H1 (cell line): ENCODE measurements around the gene DTWD2. TPM values are rescaled to one million over a fixed set of nuclear protein-coding genes. Genes with fewer than 3 reads are reported as not detected.

Source experiments
- CTCF ChIA-PET: fragments of 300-600 bp; sonication (Branson Sonifier 250); formaldehyde crosslinking; loops from one replicate; lab custom pipeline; 2021; ENCODE audit not compliant: partially characterized antibody; lab: Charles Lee
- POLR2A ChIA-PET: fragments of 300-600 bp; sonication (Branson Sonifier 250); formaldehyde crosslinking; loops from one replicate; lab custom pipeline; 2021; ENCODE audit warnings: inconsistent platforms; ENCODE audit not compliant: partially characterized antibody; lab: Charles Lee
- DNase-seq, 2 experiments: peaks; one replicate each; pipeline versions ENCODE4 v3.0.0 to v3.0.0-alpha.2; 2010 to 2022; ENCODE audit warnings: low spot score in 2 of 2, low read depth in 1 of 2, mixed read lengths in 1 of 2
- FAIRE-seq: peaks from 2 replicates; lab custom pipeline; 2011; peaks lifted over from hg19 to GRCh38; lab: Jason Lieb, UNC
- H2AFZ ChIP-seq: 2 replicates; pipeline ENCODE4 v1.8.1; 2012; ENCODE audit warnings: low read length, inconsistent platforms
- H2AK5ac ChIP-seq: 2 replicates; pipeline ENCODE4 v1.6.1; 2013; ENCODE audit warnings: low read depth, low read length
- H2BK120ac ChIP-seq: replicated peaks from 2 replicates; pipeline ENCODE3; 2013; ENCODE audit warnings: low read depth, low read length, inconsistent platforms
- H2BK12ac ChIP-seq: 2 replicates; pipeline ENCODE4 v1.6.1; 2013; ENCODE audit warnings: low read depth, low read length
- H2BK15ac ChIP-seq: 2 replicates; pipeline ENCODE4 v1.6.1; 2013; ENCODE audit warnings: low read length
- H2BK20ac ChIP-seq: 2 replicates; pipeline ENCODE4 v1.6.1; 2013; ENCODE audit warnings: low read length
- H2BK5ac ChIP-seq: 2 replicates; pipeline ENCODE4 v1.6.1; 2013; ENCODE audit warnings: low read depth, low read length
- H3K14ac ChIP-seq: 2 replicates; pipeline ENCODE4 v1.6.1; 2013; ENCODE audit warnings: inconsistent platforms; ENCODE audit not compliant: insufficient read length
- H3K18ac ChIP-seq: 2 replicates; pipeline ENCODE4 v1.6.1; 2013; ENCODE audit warnings: low read length; ENCODE audit errors: extremely low read depth
- H3K23ac ChIP-seq: 2 replicates; pipeline ENCODE4 v1.6.1; 2013; ENCODE audit warnings: inconsistent platforms; ENCODE audit not compliant: insufficient read length
- H3K23me2 ChIP-seq: 2 replicates; pipeline ENCODE4 v1.6.1; 2013; ENCODE audit warnings: low read depth, low read length
- H3K27ac ChIP-seq: 2 replicates; pipeline ENCODE4 v1.6.1; 2011; ENCODE audit warnings: low read depth, low read length, inconsistent platforms
- H3K27me3 ChIP-seq, 4 experiments: replicated peaks in 1 of 4; 1 replicate in 1 of 4; 2 replicates in 3 of 4; pipeline versions ENCODE4 v1.6.1 to v1.8.1; 2011 to 2013; ENCODE audit warnings: low read length in 3 of 4, mild to moderate bottlenecking in 3 of 4, inconsistent platforms in 2 of 4, mixed read lengths in 2 of 4, moderate library complexity in 1 of 4; ENCODE audit not compliant: control insufficient read depth in 3 of 4, insufficient read depth in 3 of 4; ENCODE audit errors: extremely low read depth in 1 of 4
- H3K36me3 ChIP-seq, 4 experiments: 2 replicates each; pipeline versions ENCODE4 v1.6.1 to v1.8.1; 2011 to 2013; ENCODE audit warnings: mild to moderate bottlenecking in 4 of 4, low read length in 3 of 4, moderate library complexity in 2 of 4, control low read depth in 1 of 4, inconsistent platforms in 1 of 4; ENCODE audit not compliant: insufficient read depth in 4 of 4, control insufficient read depth in 2 of 4
- H3K4ac ChIP-seq: replicated peaks from 2 replicates; pipeline ENCODE3; 2013; ENCODE audit warnings: low read length, low read depth, mixed read lengths, inconsistent platforms; ENCODE audit not compliant: insufficient read length
- H3K4me1 ChIP-seq, 4 experiments: replicated peaks in 1 of 4; 1 replicate in 1 of 4; 2 replicates in 3 of 4; pipeline versions ENCODE4 v1.6.1 to v1.8.1; 2011 to 2013; ENCODE audit warnings: low read length in 3 of 4, inconsistent platforms in 2 of 4, mixed read lengths in 1 of 4; ENCODE audit not compliant: insufficient read depth in 4 of 4, control insufficient read depth in 3 of 4
- H3K4me2 ChIP-seq, 2 experiments: 2 replicates each; pipeline versions ENCODE4 v1.6.1 to v1.8.1; 2011 to 2013; ENCODE audit warnings: low read depth in 2 of 2, low read length in 2 of 2, control low read depth in 1 of 2, inconsistent platforms in 1 of 2, mild to moderate bottlenecking in 1 of 2; ENCODE audit not compliant: insufficient read depth in 1 of 2
- H3K4me3 ChIP-seq, 4 experiments: fragments of 200-600, 300-600 bp in 1 of 4; sonication (generic), shearing (Covaris generic), sonication (Bioruptor Twin) in 1 of 4; 2 replicates each; pipeline versions ENCODE4 v1.5.1 to v1.8.1; 2011 to 2016; ENCODE audit warnings: low read length in 4 of 4, low read depth in 3 of 4, control low read depth in 2 of 4, inconsistent platforms in 2 of 4, mild to moderate bottlenecking in 2 of 4, mixed read lengths in 1 of 4, moderate library complexity in 1 of 4; ENCODE audit not compliant: insufficient read depth in 2 of 4; ENCODE audit errors: extremely low read depth in 1 of 4
- H3K56ac ChIP-seq: replicated peaks from 2 replicates; pipeline ENCODE3; 2013; ENCODE audit warnings: low read depth, mild to moderate bottlenecking, mixed read lengths, low read length, inconsistent platforms; ENCODE audit not compliant: insufficient read length
- H3K79me1 ChIP-seq: 2 replicates; pipeline ENCODE4 v1.6.1; 2013; ENCODE audit warnings: low read depth, low read length, control low read depth
- H3K79me2 ChIP-seq, 2 experiments: 2 replicates each; pipeline versions ENCODE4 v1.6.1 to v1.8.1; 2012 to 2013; ENCODE audit warnings: low read length in 2 of 2, mild to moderate bottlenecking in 2 of 2, inconsistent platforms in 1 of 2; ENCODE audit not compliant: insufficient read depth in 2 of 2, control insufficient read depth in 1 of 2
- H3K9ac ChIP-seq, 4 experiments: replicated peaks in 1 of 4; 1 replicate in 1 of 4; 2 replicates in 3 of 4; pipeline versions ENCODE4 v1.6.1 to v1.8.1; 2011 to 2013; ENCODE audit warnings: low read depth in 3 of 4, low read length in 3 of 4, control low read depth in 2 of 4, mild to moderate bottlenecking in 2 of 4, moderate library complexity in 2 of 4, inconsistent platforms in 1 of 4; ENCODE audit errors: extremely low read depth in 1 of 4
- H3K9me3 ChIP-seq, 2 experiments: 2 replicates each; pipeline versions ENCODE4 v1.6.1 to v1.8.1; 2012 to 2013; ENCODE audit warnings: mild to moderate bottlenecking in 2 of 2, moderate library complexity in 2 of 2, control low read depth in 1 of 2, inconsistent platforms in 1 of 2, low read depth in 1 of 2, low read length in 1 of 2, mixed read lengths in 1 of 2; ENCODE audit not compliant: insufficient read depth in 2 of 2
- H4K20me1 ChIP-seq, 2 experiments: replicated peaks in 1 of 2; 2 replicates each; pipeline versions ENCODE3 to v1.8.1; 2011 to 2013; ENCODE audit warnings: inconsistent platforms in 2 of 2, low read length in 2 of 2, mild to moderate bottlenecking in 1 of 2; ENCODE audit not compliant: insufficient read depth in 2 of 2, control insufficient read depth in 1 of 2
- H4K5ac ChIP-seq: 2 replicates; pipeline ENCODE4 v1.6.1; 2013; ENCODE audit warnings: low read length, low read depth, mixed read lengths, inconsistent platforms; ENCODE audit not compliant: insufficient read length
- H4K8ac ChIP-seq: 2 replicates; pipeline ENCODE4 v1.8.0; 2013; ENCODE audit warnings: mild to moderate bottlenecking, moderate library complexity, low read length, inconsistent platforms; ENCODE audit not compliant: insufficient read depth; ENCODE audit errors: extremely low read depth
- H4K91ac ChIP-seq: replicated peaks from 2 replicates; pipeline ENCODE3; 2013; ENCODE audit warnings: low read length, mixed read lengths, inconsistent platforms; ENCODE audit not compliant: insufficient read length
- ASH2L ChIP-seq: fragments of 200-600, 300-600 bp; sonication (generic); IDR thresholded peaks from one replicate; pipeline ENCODE4 v1.7.1; 2017; ENCODE audit warnings: low read length
- SP1 ChIP-seq: IDR thresholded peaks from 2 replicates; pipeline ENCODE4 v1.6.1; 2011; ENCODE audit warnings: low read depth, low read length
- WGBS, 2 experiments: shearing (Covaris generic) in 1 of 2; methylation state at CpG; one replicate each; pipeline versions ENCODE4 v1.1.6 to v1.1.7; 2013 to 2015; ENCODE audit warnings: low lambda C conversion rate in 2 of 2, mixed read lengths in 2 of 2, inconsistent platforms in 1 of 2, low coverage in 1 of 2, missing lambda C conversion rate in 1 of 2; ENCODE audit not compliant: insufficient replicate concordance in 2 of 2, insufficient coverage in 1 of 2, insufficient read length in 1 of 2; ENCODE audit errors: extremely low coverage in 1 of 2, missing lambda C conversion rate in 1 of 2; 5-methylcytosine and 5-hydroxymethylcytosine counted together
- microRNA-seq, 2 experiments: library from miRNA; unstranded; fragments of <30 nt; microRNA quantifications; one replicate each; pipeline versions ENCODE4 to v1.2.0, GENCODE V29; 2016 to 2020; ENCODE audit warnings: borderline microRNAs expressed in 2 of 2, borderline number of aligned reads in 2 of 2, borderline replicate concordance in 1 of 2
- polyA plus RNA-seq, 7 experiments: library from polyadenylated mRNA; depleted of rRNA in 3 of 7; stranded (reverse) in 5 of 7; unstranded in 2 of 7; fragments of >200 nt in 5 of 7; fragments of 200-250 nt in 2 of 7; gene quantifications; 1 replicate in 5 of 7; 2 replicates in 1 of 7; 4 replicates in 1 of 7; pipeline versions ENCODE4 v1.2.1 to v1.2.3, GENCODE V29; 2011 to 2013; ENCODE audit warnings: missing spikeins in 2 of 7, mixed read lengths in 2 of 7
- small RNA-seq: library from polyadenylated mRNA; stranded (forward); fragments of <200 nt; extraction: miRNeasy Mini kit (QIAGEN cat#:217004); gene quantifications from one replicate; pipeline ENCODE3, GENCODE V24; 2013; ENCODE audit not compliant: insufficient read depth
- total RNA-seq: library from RNA; stranded (reverse); fragmentation: NEBNext Ultra II Directional; extraction: Animal tissue kit (Norgen Biotek cat#: 25700); gene quantifications from 2 replicates; pipeline ENCODE4 v1.2.1, GENCODE V29; 2021

The DTWD2 gene
- total and polyA plus RNA-seq, 2 of the 8 experiments (the other 6 are each of a cell fraction or from before 2014, with no cell fraction given): 4.3 to 17.1 TPM

GRCh38 chr5:118788351-118788750 is 200.0 kb downstream of the DTWD2 start:
- no peak overlapping the region for H2BK120ac ChIP-seq
- no peak overlapping the region for H2BK5ac ChIP-seq
- no peak for DNase-seq
- H3K4me2 ChIP-seq: no peak overlapping the region
- no peak overlapping the region for H4K8ac ChIP-seq
- H3K4ac ChIP-seq: no peak overlapping the region
- H3K36me3 ChIP-seq: no peaks in the 10 kb centered on the region
- no peak overlapping the region for H3K18ac ChIP-seq
- no peaks in the 10 kb centered on the region for H4K20me1 ChIP-seq
- POLR2A ChIA-PET: no interaction called here
- H2BK12ac ChIP-seq: no peak overlapping the region
- FAIRE-seq: no peak
- H3K23me2 ChIP-seq: no peaks in the 10 kb centered on the region
- H2AFZ ChIP-seq: no peak overlapping the region
- H2BK15ac ChIP-seq: no peak overlapping the region
- no peak overlapping the region for H4K5ac ChIP-seq
- no peak overlapping the region for H3K23ac ChIP-seq
- no peak overlapping the region for H3K56ac ChIP-seq
- H2AK5ac ChIP-seq: no peak overlapping the region
- no peak overlapping the region for H3K14ac ChIP-seq
- no peak overlapping the region for H4K91ac ChIP-seq
- no peak overlapping the region for H3K27ac ChIP-seq
- CTCF ChIA-PET: no interaction called here
- WGBS, 2 experiments: 90% methylated on average over 2 of the region's 2 CpGs; no CpG with 5 or more reads in 1 of the 2 experiments
- TF ChIP-seq SP1 (no peak), ASH2L (no peak)
- TF ChIP-seq, all 59 proteins: peak for 0
- no peak overlapping the region for H3K9ac ChIP-seq
- no peak overlapping the region for H2BK20ac ChIP-seq
- no peak overlapping the region for H3K4me3 ChIP-seq
- no peaks in the 10 kb centered on the region for H3K79me1 ChIP-seq
- H3K79me2 ChIP-seq: no peaks in the 10 kb centered on the region
- H3K27me3 ChIP-seq: no peaks in the 10 kb centered on the region
- no peaks in the 10 kb centered on the region for H3K9me3 ChIP-seq
- no peaks in the 10 kb centered on the region for H3K4me1 ChIP-seq

Small RNAs within 50 kb of the gene (microRNA-seq; reads per million reads assigned to microRNA genes)
- 0 reads per million in 2 experiments for gene MIR1244-2

Small RNAs within 50 kb of the gene (small RNA-seq; reads per million reads assigned to genes)
- not detected for gene RNU6-373P

Other genes starting within 250 kb of the DTWD2 start
- 43.9 and 44.8 TPM in 2 replicates for gene DMXL1, start 82.5 kb upstream of the DTWD2 start, total RNA-seq
- 7.7 and 10.1 TPM in 2 replicates for gene DMXL1, start 82.5 kb upstream of the DTWD2 start, polyA plus RNA-seq (2011; rRNA removed)